ENCODE data around the gene VRTN.
A peak's percentile ranks its signal among the peaks of the same experiment; 100 is the strongest.
"Not testable (repeated sequence)": the region's sequence is repeated elsewhere in the genome, so short reads cannot be mapped to it uniquely, and the experiment has no call there.

VRTN gene

DNA sequence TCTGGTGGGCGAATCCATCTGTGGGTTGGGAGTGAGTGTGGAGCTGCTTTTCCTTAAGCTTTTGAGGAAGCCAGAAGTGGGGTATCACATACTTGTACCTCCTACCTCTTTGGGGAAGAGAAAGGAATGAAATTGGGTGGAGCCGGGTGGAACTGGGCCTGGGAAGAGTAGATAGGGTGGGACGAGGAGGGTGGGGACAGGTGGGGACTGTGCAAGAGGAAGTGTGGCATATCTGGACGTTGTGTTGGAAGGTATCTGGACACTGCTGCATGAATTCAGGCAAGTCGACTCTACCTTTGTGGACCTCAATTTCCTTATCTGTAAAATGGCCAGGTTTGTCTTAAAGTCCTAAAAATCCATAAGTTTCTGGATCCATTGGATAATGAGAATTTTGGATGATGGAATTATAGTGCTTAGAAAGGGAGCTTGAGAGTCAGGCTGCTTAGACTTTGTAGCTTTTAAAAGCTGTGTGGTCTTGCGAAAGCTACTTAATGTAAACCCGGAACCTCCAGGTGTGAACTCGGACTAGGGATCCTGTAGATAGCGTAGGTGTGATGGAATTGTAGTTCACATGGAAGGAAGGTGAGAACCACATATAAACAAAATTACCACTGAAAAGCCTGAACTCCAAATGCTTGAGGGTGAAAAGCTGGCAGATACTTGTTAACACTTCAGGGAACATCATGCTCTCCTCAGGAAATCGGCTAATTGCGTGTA is 2.1 kb downstream of the VRTN start:
- no peak for DNase-seq

DNA sequence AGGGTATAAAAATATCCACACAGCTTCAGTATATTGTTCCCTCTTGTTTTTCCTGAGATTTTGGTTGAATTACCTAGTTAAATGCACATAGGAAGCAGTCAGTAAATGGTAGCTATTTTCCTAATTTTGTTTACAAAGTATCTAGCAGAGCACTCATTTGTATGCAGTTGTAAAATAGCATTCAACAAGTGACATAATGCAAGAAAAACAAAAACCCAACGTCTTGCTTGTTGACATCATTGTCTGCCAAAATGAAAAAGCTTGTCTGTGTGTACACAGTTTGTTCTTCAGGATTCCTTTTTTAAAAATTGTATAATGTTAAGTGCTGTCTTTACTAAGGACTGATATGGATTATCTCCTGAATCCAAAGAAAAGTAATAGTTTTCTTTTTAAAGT is 2.7 kb downstream of the VRTN start:
- no peak for DNase-seq

DNA sequence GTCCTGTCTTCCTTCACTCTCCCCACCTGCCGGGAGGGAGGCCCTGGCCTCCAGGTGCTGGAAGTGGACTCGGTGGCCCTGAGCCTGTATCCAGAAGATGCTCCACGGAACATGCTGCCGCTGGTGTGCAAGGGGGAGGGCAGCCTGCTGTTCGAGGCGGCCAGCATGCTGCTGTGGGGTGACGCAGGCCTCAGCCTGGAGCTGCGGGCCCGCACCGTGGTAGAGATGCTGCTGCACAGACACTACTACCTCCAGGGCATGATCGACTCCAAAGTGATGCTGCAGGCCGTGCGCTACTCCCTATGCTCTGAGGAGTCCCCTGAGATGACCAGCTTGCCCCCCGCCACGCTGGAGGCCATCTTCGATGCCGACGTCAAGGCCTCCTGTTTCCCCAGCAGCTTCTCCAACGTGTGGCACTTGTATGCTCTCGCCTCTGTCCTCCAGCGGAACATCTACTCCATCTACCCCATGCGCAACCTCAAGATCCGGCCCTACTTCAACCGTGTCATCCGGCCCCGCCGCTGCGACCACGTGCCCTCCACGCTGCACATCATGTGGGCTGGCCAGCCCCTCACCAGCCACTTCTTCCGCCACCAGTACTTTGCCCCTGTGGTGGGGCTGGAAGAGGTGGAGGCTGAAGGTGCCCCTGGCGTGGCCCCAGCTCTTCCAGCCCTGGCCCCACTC is 8.8 kb downstream of the VRTN start:
- DNase-seq: no peak

DNA sequence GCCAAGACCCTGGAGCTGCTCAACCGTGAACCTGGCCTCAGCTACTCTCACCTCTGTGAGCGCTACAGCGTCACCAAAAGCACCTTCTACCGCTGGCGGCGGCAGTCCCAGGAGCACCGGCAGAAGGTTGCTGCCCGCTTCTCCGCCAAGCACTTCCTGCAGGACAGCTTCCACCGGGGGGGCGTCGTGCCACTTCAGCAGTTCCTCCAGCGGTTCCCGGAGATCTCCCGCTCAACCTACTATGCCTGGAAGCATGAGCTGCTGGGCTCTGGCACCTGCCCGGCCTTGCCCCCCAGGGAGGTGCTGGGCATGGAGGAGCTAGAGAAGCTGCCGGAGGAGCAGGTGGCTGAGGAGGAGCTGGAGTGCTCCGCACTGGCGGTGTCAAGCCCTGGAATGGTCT is 9.3 kb downstream of the VRTN start:
- no peak for DNase-seq

DNA sequence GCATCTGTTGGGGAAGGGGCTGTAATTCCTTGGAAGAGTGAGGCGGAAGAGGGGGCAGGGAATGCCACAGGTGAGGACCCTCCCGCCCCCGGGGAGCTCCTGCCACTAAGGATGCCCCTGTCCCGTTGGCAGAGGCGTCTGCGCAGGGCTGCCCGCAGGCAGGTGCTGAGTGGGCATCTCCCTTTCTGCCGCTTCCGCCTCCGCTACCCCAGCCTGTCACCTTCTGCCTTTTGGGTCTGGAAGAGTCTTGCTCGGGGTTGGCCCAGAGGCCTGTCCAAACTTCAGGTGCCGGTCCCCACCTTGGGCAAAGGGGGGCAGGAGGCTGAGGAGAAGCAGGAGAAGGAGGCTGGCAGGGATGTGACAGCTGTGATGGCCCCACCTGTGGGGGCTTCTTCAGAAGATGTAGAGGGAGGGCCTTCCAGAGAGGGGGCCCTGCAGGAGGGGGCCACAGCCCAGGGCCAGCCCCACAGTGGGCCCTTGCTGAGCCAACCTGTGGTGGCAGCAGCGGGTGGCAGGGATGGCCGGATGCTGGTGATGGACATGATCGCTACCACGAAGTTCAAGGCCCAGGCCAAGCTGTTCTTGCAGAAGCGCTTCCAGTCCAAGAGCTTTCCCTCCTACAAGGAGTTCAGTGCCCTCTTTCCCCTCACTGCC is 10.0 kb downstream of the VRTN start:
- DNase-seq: no peak

DNA sequence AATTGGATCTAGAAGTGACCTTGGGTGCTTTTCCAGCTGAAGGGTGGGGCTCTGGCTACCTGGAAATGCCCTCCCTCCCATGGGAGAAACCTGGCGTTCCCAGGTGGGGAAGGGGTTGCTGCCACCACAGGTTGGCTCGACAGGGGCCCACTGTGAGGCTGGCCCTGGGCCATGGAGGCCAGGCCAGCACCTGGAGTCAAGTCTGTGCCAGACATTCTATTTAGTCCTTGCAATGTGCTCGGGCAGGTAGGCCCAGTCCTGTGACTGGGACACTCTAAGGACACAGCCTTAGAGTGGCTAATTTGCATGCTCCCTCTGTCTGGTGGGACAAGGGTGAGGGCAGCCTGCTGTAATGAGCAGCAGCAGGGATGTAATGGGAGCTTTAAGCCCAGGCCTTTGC is 11.9 kb downstream of the VRTN start:
- DNase-seq: no peak

DNA sequence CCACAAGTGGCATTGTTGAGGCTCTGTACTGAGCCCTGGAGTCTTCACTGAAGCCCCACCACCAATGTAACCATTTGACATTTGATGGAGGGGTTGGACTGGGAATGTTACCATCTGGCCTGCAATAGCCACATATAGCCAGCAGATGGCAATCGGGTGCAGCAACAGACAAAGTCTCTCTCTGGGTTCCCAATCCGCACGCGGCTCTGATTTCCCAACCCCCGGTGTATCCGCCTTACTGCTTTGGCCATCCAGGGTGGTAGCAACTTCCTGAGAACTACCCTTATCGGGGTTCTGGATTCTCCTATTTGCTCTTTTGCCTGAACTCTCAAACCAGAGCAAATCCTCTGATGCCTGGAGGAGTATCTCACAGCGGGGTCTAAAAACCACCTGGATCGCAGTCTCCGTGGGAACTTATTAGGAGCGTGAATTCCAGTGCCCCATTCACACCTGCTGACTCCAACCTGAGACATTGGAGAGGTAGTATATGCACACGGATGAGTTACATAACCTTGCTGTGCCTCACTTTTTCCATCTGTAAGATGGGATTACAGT is 14.2 kb downstream of the VRTN start:
- peak; percentile 53 for DNase-seq

DNA sequence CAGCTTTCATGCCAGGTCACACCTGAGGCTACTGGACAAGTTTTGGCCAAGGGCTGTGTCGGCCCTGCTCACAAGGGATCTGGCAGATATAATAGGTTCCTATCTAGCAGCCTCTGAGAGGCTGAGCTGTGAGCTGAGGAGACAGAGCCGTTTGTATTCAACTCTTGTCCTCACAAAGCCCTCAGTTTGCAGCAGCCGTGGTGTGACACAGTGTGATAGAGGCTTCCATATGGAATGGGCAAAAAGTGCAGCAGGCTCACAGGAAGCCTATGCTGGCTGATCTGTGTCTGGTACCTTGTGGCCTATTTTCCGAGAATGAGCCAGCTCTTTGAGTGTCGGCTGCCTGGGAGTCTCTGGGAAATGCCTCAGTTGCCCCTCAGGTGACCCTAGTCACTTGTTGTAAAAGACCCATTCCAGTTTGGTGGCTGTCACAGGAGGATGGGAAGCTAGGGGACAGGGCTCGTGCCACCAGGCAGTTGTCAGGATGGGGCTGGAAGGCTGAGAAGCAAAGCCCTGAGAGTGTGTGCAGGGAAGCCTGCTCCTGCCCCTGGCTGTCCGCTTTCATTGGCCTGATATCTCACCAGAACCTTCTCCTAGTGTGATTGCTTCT is 16.1 kb downstream of the VRTN start:
- DNase-seq: no peak

DNA sequence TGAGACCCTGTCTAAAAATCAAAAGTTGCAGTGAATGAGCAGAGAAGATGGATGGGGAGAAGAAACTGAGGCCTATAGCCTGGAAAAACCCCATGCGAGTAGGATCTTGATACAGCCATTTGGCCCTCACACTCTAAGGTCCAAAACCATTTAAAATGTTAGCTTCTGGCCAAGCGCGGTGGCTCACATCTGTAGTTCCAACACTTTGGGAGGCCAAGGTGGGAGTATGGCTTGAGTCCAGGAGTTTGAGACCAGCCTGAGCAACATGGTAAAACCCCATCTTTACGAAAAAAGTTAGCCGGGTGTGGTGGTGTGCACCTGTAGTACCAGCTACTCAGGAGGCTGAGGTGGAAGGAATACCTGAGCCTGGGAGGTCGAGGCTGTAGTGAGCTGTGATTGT is 19.8 kb downstream of the VRTN start:
- no peak for DNase-seq

DNA sequence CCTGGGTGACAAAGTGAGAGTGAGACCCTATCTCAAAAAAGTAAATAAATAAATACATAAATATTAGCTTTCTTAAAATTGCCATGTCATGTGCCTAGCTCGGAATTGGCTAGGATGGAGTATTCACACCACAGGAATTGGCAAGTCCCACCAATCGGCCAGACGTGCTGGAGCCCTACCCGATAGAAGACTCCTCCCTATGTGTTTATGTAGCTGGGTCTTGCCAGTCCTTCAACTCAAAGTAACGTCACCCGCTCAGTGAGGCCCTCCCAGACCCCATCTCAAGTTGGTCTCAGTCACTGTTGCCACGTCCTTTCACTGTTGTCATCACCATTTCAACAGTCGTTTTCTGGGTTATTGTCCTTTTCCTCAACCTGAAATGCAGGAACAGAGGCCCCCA is 20.2 kb downstream of the VRTN start:
- DNase-seq: no peak

DNA sequence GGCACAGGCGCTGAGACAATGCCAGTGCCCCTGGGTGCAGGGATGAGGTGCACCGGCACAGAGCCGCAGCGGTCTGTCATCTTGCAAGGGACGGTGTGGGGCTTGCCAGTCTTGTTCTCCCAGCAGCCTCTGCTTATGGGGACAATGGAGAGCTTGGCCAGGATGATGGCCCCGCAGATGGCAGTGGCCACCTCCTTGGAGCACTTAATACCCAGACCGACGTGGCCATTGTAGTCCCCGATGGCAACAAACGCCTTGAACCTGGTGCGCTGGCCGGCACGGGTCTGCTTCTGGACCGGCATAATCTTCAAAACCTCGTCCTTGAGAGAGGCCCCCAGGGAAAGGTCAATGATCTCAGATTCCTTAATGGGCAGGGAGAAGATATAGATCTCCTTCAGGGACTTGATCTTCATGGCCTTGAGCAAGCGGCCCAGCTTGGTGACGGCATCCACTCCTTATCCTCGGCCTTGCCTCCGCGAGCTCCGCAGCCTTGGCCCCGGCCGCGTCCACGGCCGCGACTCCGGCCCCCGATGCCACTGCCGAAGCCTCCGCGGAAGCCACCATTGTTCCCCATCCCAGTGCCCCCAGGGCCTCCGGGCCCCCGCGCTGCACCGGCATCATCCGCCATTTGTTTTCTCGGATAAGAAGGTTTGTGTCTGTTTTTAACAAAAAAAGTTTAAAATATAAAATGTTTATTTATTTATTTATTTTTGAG is 29.9 kb downstream of the VRTN start:
- no peak for DNase-seq

DNA sequence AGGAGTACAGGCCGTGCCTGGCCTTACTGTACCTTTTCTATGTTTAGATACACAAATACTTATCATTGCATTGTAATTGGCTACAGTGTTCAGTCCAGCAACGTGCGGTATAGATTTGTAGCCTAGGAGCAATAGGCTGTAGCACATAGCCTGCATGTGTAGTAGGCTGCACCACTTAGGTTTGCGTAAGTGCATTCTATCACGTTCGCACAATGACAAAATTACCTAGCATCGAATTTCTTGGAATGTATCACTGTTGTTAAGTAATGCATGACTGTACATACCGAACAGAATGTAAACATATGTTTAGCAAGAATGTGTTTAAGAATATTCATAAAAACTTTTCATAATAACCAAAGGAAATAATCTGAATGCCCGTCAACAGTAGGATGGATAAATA is 31.9 kb downstream of the VRTN start:
- no peak for DNase-seq

DNA sequence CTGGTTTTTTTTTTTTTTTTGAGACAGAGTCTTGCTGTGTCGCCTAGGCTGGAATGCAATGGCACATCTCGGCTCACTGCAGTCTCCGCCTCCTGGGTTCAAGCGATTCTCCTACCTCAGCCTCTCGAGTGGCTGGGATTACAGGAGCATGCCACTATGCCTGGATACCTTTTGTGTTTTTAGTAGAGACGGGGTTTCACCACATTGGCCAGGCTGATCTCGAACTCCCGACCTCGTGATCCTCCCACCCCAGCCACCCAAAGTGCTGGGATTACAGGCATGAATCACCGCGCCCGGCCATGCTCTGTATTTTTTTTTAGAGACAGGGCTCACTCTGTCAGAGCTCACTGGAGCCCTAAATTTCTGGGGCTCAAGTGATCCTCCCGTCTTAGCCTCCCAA is 32.6 kb downstream of the VRTN start:
- no peak for DNase-seq

DNA sequence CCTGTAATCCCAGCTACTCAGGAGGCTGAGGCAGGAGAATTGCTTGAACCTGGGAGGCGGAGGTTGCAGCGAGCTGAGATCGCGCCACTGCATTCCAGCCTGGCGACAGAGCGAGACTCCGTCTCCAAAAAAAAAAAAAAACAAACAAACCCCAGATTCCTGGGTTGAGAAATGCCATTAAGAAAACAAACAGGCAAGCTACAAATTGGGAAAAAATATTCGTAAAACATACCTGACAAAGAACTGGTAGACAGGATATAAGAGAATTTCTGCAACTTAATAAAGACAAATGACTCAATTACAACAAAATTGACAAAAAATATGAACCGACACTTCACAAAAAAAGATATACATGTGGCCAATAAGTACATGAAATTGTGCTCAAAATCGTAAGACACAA is 33.3 kb downstream of the VRTN start:
- not testable (repeated sequence) for DNase-seq

DNA sequence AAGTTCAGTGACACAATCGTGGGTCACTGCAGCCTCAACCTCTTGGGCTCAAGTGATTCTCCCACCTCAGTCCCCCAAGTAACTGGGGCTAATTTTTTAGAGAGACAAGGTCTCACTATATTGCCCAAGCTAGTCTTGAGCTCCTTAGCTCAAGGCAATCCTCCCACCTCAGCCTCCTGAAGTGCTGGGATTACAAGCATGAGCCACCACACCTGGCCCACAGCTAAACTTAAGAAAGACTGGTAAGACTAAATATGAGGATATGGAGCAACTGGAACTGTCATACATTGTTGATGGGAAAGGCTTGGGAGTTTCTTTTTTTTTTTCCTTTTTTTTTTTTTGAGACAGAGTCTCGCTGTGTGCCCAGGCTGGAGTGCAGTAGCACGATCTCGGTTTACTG is 34.0 kb downstream of the VRTN start:
- no peak for DNase-seq

DNA sequence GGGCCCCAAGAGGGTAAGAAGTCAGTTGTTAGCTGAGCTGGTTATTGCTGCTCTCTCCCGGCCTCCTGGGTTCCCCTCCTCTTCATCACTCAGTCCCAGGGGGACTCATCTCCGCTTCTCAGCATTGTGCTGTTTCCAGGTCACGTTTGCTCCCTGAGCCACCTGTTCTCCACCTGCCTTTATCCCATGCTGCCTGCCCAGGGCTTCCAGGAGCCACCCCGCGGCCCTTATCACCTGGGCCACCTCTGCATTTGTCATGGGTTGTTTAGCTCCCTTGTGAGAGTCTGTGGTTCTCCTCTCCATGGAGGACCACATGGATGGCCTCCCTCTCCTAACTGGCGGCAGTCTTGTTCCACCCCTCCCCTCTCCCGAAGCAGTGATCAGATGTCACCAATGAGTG is 41.7 kb downstream of the VRTN start:
- no peak for DNase-seq

DNA sequence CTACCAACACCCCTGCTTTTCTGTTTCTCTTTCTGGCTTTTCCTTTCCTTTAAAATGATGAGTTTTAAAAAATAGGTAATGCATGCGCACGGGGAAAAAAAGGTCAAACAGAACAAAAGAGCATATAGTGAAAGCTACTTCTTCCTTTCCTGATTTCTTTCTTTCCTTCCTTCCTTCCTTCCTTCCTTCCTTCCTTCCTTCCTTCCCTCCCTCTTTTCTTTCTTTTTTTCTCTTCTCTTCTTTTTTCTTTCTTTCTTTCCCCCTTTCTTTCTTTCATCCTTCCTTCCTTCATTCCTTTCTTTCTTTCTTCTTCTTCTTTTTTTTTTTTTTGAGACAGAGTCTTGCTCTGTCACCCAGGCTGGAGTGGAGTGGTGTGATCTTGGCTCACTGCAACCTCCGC is 42.2 kb downstream of the VRTN start:
- not testable (repeated sequence) for DNase-seq

DNA sequence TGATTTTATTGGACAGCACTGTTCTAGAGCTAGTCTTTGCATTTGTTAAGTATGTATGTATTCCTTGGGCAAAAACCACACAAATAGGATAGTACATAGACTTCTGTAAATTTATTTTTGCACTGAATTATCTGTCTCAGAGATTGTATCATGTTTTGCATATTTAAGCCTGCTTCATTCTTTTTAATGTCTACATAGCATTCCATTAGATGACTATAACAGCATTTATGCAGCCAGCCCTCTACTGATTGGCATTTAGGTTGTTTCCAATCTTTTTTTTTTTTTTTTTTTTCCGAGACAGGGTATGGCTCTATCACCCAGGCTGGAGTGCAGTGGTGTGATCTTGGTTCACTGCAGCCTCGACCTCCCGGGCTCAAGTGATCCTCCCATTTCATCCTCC is 43.2 kb downstream of the VRTN start:
- DNase-seq: no peak

DNA sequence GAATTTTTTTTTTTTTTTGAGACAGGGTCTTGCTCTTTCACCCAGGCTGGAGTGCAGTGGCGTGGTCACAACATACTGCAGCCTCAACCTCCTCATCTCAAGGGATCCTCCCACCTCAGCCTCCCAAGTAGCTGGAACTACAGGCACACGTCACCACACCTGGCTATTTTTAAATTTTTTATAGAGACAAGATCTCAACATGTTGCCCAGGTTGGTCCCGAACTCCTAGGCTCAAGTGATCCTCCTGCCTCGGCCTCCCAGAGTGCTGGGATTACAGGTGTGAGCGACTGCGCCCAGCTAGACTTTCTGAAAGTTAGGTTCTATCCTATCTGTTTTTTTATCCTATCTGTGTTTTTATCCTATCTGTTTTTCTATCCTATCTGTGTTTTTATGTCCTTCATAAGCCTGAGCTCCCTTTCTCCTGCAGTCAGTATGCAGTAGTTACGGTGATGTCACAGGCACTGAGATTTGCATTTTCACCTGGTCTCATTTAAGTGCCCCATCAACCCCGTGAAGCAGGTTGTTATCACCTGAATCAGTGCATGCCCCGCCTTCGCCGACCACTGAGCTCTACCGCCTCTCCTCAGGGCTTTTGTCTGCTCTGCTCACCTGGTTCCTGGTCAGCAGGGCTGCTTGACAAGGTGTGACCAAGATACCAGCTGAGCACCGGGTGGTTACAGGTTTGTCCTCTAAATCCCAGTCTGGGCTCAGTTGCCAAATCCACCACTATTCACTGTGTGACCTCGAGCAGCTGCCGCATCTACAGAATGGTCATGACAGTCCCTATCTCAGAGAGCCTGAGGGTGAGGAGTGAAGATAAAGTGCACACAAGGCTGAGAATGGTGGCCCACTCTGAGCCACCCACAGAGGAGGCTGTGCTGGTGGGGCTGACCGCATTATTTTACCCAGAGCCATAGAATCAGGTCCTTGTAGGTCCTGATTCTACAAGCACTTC is 44.6 kb downstream of the VRTN start:
- no peak for DNase-seq

DNA sequence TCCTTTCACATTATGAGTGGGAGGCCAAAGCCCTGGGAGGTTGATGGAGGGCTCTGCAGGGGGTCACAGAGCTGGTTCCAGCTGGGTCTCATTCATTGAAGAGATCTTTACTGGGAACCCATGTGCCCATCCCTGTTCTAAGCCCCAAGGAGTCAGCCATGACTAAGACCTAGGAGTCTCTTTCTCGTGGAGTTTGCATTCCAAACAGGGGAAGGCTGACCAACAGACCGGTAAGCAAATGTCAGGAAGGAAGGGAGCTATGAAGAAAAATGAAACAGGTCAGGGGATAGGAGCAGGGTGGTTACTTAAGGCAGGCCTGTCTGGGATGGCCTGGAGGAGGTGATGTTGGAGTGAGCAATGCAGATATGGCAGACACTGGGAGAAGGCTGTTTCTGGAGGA is 46.3 kb downstream of the VRTN start:
- DNase-seq: no peak

DNA sequence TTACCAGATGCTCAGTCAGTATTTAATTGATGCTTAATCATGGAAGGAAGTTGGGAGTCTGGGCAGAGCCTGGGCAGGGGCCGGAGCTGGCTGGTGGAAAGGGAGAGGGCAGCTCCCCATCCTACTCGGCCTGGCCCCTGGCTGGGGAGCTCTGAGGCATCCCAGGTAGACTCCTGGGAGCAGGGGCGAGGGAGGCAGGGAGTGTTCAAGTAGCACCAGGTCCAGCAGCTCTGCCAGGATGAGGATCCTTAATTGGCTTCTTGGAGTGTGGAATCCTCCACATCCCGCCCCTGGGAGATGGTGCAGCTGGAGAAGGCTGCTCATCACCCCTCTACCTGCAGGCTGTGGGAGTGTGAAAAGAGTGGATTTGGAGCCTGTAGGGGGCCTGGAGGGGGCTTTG is 46.8 kb downstream of the VRTN start:
- no peak for DNase-seq

Data from NCI-H1436 (cell line).